Hematopoietic multipotent progenitor cell treated with erythropoietin and hydrocortisone succinate and interleukin-3 and kit ligand, for 8 days (in vitro differentiated cells): ENCODE data around the gene KMT5C.
A peak's percentile ranks its signal among the peaks of the same experiment; 100 is the strongest.

Experiments used
- DNase-seq: peaks from one replicate; pipeline ENCODE4 v3.0.0-alpha.2; 2015

KMT5C gene

GRCh38 chr19:55339105-55339888 lies at the start of gene KMT5C:
KMT5C (plus strand) TSS chr19:55339876; CDS start chr19:55341937, 2,061 bp downstream.
- peak; percentile 100 for DNase-seq

GRCh38 chr19:55297267-55297666 lies 42.4 kb upstream of the KMT5C start:
- peak; percentile 8 for DNase-seq

DNA sequence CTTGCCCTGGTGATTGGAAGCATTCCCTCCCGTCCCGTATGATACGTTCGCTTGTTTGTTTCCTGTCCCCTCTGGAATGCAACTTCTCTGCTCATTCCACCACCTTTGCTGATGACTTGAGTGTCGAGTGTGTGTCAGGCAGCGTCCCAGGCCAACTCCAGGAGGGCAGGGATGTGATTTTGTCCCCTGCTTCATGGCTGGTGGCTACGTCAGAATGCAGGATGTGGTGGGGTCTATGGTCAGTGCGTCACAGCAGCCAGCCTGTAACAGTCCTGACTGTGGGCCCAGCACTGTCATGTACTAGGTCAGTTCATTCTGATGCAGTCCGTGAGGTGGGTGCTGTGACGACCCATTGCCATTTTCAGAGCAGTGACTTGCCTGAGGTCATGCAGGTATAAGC lies 39.7 kb upstream of the KMT5C start:
- no peak for DNase-seq

- DNase-seq: no peak
Observed at GRCh38 chr19:55300886-55301458, 38.7 kb upstream of the KMT5C start.

GRCh38 chr19:55301459-55302317 lies 38.0 kb upstream of the KMT5C start:
- peak; percentile 86 for DNase-seq

DNA sequence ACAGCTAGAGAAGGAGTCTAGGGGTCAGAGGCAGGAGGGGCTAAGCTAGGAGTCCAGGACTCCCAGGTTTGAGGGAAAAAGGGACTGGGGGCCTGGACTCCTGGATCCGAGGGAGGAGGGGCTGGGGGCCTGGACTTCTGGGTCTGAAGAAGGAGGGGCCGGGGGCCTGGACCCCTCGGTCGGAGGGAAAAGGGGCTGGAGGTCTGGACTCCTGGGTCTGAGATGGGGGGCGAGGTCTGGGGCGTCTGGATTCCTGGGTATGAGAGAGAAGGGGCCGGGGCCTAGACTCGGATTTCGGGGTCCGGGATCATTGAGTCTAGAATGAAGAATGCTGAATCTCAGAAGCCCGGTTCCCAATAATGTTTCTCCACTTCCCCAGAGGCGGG lies 37.4 kb upstream of the KMT5C start:
- no peak for DNase-seq

DNA sequence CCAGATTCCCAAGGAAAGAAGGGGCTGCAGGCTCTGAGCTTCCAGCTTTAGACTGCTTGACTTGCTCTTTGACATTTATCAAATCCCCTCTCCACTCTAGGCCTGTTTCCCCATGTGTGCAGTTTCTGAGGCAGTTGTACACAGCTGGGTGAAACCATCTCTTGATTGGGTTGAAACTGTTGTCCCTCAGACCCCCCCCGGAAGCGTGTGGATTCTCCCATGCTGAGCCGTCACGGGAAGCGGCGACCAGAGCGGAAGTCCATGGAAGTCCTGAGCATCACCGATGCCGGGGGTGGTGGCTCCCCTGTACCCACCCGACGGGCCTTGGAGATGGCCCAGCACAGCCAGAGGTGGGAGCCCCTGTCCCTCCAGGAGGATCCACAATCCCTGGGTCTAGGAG lies 36.2 kb upstream of the KMT5C start:
- no peak for DNase-seq

GRCh38 chr19:55304279-55304978 lies 35.2 kb upstream of the KMT5C start:
- peak; percentile 61 for DNase-seq

DNA sequence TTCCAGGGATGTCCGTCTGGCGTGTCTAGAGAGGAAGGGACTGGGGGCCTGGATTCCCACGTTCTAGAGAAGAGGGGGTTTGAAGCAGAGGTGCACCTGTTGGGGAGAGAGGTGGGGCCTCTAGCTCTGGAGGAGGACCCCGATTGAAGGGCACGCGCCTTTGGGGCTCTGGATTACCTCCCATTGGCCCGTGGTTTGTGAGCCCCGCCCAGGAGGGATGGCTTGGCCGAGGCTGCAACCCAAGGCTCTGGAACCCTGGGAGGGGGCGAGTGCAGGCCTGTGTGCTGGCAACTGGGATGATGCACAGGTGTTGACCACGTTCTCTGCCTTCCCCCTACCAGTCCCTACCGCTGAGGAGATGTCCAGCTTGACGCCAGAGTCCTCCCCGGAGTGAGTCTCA lies 34.7 kb upstream of the KMT5C start:
- no peak for DNase-seq

DNA sequence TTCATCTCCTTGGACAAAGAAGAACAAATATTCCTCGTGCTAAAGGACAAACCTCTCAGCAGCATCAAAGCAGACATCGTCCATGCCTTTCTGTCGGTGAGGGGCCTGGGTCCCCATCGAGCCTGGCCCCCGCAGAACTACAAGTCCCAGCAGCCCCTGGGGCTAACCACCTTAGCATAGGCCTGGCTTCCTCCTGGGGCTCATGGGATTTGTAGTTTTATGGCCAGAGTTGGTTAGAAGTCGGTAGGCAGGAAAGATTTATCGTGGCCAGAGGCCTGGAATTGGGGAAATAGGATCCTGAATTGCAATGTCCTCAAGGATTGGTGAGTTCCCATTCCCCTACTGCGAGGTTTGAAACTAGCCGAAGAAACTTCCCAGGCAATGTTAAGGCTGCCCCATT lies 34.2 kb upstream of the KMT5C start:
- peak; percentile 59 for DNase-seq

GRCh38 chr19:55305983-55306562 lies 33.6 kb upstream of the KMT5C start:
- DNase-seq: no peak

DNA sequence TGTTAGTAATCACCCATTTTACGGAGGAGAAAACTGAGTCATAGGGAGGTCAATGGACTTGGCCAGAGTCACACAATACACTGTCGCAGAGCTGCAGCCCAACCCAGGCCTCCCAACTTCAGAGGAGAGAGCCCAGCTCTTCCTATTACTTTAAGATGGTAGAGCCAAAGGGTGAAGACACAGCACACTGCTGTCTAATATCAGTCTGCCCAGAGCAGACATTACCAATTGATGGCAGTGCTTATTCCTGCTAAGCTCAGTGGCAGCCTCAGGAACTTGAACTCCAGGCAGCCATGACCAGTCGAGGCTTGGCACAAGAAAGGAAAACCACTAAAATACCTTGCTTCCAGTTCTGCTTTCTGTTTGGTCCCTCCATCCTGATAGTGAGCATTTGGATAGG lies 33.0 kb upstream of the KMT5C start:
- DNase-seq: no peak

- DNase-seq: no peak
Observed at GRCh38 chr19:55308281-55308680, 31.4 kb upstream of the KMT5C start.

- DNase-seq: no peak
Observed at GRCh38 chr19:55309448-55309847, 30.2 kb upstream of the KMT5C start.

DNA sequence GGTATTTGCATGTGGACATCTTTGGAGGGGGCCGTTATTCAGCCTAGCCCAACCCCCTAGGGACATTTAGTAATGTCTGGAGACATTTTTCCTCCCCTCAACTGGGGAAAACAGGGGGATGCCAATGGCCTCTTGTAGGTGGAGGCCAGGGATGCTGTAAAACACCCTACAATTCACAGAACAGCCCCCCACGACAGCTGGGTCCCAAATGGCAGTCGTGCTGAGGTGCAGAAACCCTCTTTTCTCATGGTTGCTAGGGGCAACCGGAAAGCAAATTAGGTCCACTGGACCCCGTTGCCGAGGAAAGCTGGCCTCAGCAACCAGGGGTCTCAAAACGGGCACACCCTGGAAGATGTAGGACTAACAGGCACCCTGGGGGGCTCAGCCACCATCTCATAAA lies 29.2 kb upstream of the KMT5C start:
- DNase-seq: no peak

DNA sequence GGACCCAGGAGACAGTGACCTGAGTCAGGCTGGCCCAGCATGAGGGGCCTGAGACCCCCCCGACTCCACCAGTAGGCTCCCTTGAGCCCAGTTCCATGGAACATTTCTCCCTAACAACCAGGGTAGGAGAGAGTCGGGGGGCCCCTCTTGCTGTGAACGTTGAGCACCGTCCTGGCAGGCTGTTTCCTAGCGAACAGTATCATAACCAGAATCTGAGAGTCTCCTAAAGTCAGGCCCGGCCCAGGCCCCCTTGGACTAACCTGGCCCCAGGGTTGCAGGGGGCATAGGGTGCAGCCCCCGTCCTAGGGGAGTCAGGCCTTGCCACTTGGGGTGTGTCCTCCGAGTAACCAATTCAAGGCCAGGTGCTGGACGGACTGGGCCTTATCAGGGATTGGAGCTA lies 28.3 kb upstream of the KMT5C start:
- no peak for DNase-seq

DNA sequence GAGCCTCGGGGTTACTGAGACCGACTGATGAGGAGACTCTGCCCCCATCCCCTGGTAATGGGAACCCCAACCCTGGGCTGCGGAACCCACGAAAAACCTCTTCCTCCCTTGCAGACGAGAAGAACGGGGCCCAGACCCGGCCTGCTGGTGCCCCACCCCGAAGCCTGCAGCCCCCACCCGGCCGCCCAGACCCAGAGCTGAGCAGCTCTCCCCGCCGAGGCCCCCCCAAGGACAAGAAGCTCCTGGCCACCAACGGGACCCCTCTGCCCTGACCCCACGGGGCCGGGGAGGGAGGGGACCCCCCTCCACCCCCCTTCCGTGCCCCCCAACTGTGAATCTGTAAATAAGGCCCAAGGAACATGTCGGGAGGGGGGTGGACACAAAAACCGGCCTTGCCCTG lies 27.9 kb upstream of the KMT5C start:
- DNase-seq: no peak

DNA sequence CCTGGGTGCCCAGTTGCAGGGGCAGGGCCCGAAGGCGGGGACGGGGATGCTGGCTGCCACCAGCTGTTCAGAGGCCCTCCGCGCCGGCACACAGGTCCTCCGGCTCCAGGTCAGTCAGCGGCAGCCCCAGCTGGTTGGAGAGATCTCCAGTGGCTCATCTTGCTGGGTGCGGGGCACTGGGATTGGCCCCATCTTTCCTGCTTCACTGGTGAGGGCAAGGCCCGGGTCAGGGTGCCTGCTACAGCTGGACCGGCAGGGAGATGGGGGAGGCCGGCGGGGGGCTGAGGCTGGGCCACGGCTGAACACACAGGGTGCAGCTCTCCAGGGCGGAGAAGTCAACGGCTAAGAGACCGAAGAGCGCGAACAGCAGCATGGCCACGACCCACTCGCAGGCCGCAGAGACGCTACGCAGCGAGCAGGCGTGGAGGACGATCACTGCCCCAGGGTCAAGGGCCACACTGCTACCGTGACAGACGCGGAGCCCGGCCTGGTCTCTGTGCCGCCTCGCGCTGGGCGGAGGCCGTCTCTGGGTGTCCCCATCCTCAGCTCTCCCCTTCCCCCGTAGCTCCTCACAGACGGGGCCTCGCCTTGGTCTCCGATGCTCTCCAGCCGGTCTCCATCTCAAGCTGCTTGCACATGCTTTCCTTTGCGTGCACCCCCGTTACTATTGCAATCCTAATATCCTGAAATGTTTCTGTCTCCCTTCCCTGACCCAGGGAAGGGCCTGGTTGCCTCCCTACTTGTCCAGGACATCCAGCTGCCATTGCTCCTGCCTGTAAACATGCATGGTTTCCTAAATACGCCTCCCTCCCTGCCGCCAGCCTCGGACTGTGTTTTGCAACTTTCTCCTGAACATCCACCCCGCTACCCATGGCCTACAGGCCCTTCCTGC lies 26.8 kb upstream of the KMT5C start:
- DNase-seq: no peak

DNA sequence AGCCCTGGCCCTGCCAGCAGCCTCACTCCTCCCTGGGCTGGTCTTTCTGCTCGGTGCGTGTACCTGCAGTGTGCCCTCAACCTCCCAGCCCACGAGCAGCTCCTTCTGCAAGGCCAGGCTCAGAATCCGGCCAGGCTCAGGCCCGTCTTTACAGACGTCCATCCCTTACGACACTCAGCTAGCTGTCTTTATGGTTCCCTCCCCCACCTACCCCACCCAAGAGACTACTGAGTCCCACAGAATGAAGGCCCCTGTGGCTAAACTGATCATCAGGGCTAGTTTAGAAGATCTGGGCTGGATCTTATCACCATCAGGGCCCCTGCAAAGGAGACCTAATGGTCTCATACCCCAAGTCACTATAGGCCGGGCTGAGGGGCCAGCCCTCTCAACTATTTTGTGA lies 25.3 kb upstream of the KMT5C start:
- DNase-seq: no peak

GRCh38 chr19:55315956-55316525 lies 23.6 kb upstream of the KMT5C start:
- no peak for DNase-seq

DNA sequence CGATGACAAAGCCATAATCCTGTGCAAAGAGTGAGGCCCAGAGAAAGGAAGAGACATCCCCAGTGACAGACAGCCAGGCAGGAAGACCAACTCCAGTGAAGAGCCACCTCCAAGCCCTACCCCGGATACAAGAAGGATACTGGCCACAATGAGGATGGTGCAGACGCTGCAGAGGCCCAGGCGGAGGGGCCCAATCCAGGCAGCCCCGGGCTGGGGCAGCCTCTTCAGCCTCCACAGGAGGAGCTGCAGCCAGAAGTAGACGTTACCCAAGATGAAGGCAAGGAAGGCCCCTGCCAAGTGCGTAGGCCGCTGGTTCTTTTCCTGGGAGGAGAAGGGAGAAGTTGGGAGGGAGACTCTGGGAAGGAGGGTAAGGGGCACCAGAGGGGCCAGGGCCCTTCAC lies 23.0 kb upstream of the KMT5C start:
- no peak for DNase-seq
